ENCODE data around the gene BCL11A. TPM values are rescaled to one million over a fixed set of nuclear protein-coding genes. Genes with fewer than 3 reads are reported as not detected.

The BCL11A gene
- total RNA-seq, 4 donors from 2014 or later = 4.6 to 12.8 (median 9.0) TPM

DNA sequence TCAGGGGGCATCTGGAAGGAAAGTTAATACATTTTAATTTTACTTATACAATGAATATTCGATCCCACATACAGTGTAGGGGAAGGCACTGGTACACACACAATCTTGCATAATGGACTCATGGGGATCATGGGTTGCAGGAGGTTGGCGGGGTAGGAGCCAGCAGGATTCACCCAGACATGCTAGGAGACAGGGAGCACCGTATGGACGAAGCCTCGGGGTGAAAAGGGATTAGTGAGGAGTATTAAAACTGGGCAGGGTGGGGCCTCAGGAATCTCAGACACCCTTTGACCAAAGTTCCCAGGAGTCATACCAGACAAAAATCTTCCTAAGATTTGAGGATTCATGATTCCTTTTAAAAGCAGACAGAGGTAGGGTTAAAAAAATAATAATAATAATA is 140.8 kb downstream of the BCL11A start:
- no peak for DNase-seq
- H3K27ac ChIP-seq = no peak overlapping the region
- H3K4me3 ChIP-seq (replicated peaks in 1 of 3) = no peak overlapping the region
- no peaks in the 10 kb centered on the region for H3K36me3 ChIP-seq
- intact Hi-C loops (cut with DNase I) = no loop called here
- WGBS, 2 donors = 71 to 93% methylated on average over 5 of the region's 5 CpGs
- no peaks in the 10 kb centered on the region for H3K9me3 ChIP-seq
- no peaks in the 10 kb centered on the region for H3K4me1 ChIP-seq
- H3K27me3 ChIP-seq = no peaks in the 10 kb centered on the region
- TF ChIP-seq POLR2A (IDR thresholded peaks at IDR 0.05) = no peak
- TF ChIP-seq, protein P1, sequence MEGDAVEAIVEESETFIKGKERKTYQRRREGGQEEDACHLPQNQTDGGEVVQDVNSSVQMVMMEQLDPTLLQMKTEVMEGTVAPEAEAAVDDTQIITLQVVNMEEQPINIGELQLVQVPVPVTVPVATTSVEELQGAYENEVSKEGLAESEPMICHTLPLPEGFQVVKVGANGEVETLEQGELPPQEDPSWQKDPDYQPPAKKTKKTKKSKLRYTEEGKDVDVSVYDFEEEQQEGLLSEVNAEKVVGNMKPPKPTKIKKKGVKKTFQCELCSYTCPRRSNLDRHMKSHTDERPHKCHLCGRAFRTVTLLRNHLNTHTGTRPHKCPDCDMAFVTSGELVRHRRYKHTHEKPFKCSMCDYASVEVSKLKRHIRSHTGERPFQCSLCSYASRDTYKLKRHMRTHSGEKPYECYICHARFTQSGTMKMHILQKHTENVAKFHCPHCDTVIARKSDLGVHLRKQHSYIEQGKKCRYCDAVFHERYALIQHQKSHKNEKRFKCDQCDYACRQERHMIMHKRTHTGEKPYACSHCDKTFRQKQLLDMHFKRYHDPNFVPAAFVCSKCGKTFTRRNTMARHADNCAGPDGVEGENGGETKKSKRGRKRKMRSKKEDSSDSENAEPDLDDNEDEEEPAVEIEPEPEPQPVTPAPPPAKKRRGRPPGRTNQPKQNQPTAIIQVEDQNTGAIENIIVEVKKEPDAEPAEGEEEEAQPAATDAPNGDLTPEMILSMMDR (IDR thresholded peaks at IDR 0.05) = no peak

DNA sequence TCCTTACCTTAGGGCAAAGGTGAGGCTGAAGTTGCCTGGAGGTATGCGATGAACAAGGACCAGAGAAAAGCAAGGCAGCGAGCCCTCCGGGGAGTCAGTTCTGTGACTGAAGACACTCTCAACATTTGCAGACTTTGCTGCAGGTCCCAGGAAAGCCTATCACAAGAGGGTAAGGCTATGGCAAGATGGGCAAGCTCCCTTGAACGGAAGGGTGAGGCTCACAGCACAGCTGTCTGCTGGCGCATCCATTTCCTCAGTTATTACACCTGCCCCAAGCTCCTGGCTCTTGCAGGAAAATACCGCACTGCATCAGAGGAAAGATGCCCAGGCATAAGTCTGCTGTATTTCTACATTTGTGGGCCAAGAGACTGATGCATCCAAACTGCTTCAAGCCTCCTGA is 141.4 kb downstream of the BCL11A start:
- intact Hi-C loops (cut with DNase I) = no loop called here
- Histone ChIP-seq H3K4me1 (no peaks in the 10 kb centered on the region), H3K9me3 (no peaks in the 10 kb centered on the region), H3K27ac (no peak overlapping the region), H3K4me3 (replicated peaks in 1 of 3) (no peak overlapping the region), H3K27me3 (no peaks in the 10 kb centered on the region), H3K36me3 (no peaks in the 10 kb centered on the region)
- WGBS, 2 donors = 87 to 89% methylated on average over 6 of the region's 6 CpGs
- no peak for DNase-seq
- no peak for TF ChIP-seq POLR2A (IDR thresholded peaks at IDR 0.05)
- TF ChIP-seq, protein P1 (IDR thresholded peaks at IDR 0.05) = no peak

DNA sequence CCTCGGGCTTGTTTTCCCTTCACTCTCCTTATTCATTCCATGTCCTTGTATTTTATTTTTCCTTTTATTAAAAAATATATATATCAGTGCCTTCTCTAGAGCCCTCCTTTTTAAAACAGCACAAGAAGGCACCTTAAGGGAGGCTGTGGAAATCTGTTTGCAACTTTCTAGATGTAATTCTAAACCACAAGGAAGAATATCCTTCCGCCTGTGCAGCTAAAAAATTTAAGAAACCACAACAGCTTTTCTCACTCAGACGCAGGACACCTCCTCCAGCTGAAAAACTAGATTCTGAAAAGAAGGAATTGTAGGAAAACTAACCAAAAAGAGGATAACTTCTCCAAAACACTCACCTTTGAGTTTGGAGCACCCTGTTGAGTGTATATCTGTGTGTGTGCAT is 142.2 kb downstream of the BCL11A start:
- Histone ChIP-seq H3K36me3 (no peaks in the 10 kb centered on the region), H3K9me3 (no peaks in the 10 kb centered on the region), H3K4me1 (no peaks in the 10 kb centered on the region), H3K27me3 (no peaks in the 10 kb centered on the region), H3K27ac (no peak overlapping the region), H3K4me3 (replicated peaks in 1 of 3) (no peak overlapping the region)
- no peak for TF ChIP-seq POLR2A (IDR thresholded peaks at IDR 0.05)
- TF ChIP-seq, protein P1 (IDR thresholded peaks at IDR 0.05) = no peak
- no peak for DNase-seq
- 60 to 73% methylated on average over 3 of the region's 3 CpGs for WGBS, 2 donors
- intact Hi-C loops (cut with DNase I) = no loop called here

DNA sequence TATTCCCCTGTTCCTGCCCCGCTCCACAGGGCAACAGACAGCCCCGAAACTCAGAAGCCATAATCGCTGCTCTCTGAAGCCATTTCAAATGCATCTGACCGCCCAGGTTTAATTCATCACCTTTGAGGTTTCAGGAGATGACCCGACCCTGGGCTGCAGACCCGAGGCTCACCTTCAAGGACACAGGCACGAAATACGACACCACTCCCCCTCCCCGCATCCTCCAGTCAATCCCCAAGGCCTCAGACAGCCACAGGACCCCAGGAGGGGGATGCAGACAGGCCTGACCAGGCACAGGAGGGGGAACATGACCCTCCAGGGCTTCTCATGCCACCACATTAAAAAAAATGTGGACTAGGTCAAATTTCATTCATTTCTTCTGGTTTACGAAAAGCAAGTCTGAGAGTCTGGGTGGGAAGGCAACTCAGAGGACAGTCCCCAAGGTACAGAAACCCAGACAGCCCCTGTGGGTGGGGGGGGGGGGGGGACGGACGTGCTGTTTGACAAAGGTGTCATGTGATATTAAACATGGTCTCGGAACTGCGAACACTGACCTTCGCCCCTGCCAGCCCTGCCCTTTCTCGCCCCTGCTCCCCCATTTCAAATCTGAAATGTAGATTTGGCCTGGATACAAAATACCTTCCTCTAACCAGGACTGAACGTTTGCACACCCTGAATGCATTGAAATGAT is 142.9 kb downstream of the BCL11A start:
- Histone ChIP-seq H3K4me1 (no peaks in the 10 kb centered on the region), H3K4me3 (replicated peaks in 1 of 3) (no peak overlapping the region), H3K27me3 (no peaks in the 10 kb centered on the region), H3K9me3 (no peaks in the 10 kb centered on the region), H3K36me3 (no peaks in the 10 kb centered on the region), H3K27ac (no peak overlapping the region)
- 66 to 69% methylated on average over 17 of the region's 17 CpGs for WGBS, 2 donors
- DNase-seq = no peak
- TF ChIP-seq, protein P1 (IDR thresholded peaks at IDR 0.05) = no peak
- no peak for TF ChIP-seq POLR2A (IDR thresholded peaks at IDR 0.05)
- intact Hi-C loops (cut with DNase I) = no loop called here

DNA sequence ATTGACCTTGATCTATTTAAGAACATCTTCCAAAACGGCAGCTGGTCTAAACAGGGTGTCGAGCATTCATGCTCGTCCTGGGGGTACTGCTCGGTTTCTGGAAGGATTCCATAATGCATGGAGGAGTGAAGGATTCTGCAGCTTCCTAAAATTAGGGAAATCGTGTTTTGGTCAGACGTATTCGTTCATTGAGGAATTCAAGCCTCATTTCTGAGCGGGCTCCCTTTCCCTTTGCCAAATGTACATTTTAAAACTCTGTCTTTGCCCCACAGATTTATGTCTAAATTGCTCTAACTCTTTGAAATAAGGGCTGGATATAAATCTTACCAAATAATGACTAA is 144.0 kb downstream of the BCL11A start:
- WGBS, 2 donors = 82 to 87% methylated on average over 8 of the region's 8 CpGs
- H3K27ac ChIP-seq = no peak overlapping the region
- intact Hi-C loops (cut with DNase I) = no loop called here
- H3K27me3 ChIP-seq = no peaks in the 10 kb centered on the region
- DNase-seq = no peak
- no peaks in the 10 kb centered on the region for H3K36me3 ChIP-seq
- no peak overlapping the region for H3K4me3 ChIP-seq (replicated peaks in 1 of 3)
- TF ChIP-seq, protein P1 (IDR thresholded peaks at IDR 0.05) = no peak
- TF ChIP-seq POLR2A (IDR thresholded peaks at IDR 0.05) = no peak
- no peaks in the 10 kb centered on the region for H3K4me1 ChIP-seq
- H3K9me3 ChIP-seq = no peaks in the 10 kb centered on the region
